GM10266 (cell line): Measurements from ENCODE around the gene GIMAP4.
"Not testable (repeated sequence)": the region's sequence is repeated elsewhere in the genome, so short reads cannot be mapped to it uniquely, and the experiment has no call there.

Experiments
- DNase-seq: peaks from one replicate; pipeline ENCODE4 v3.0.0; 2012; ENCODE audit errors: extremely low spot score
- CTCF ChIP-seq: IDR thresholded peaks from 2 replicates; pipeline ENCODE4 v1.5.1; 2012; ENCODE audit warnings: mild to moderate bottlenecking, low read depth; ENCODE audit not compliant: control insufficient read depth, insufficient read depth; ENCODE audit errors: missing control alignments

The GIMAP4 gene

GRCh38 chr7:150610233-150610632 lies 43.0 kb downstream of the GIMAP4 start:
- DNase-seq: no peak
- no peak for TF ChIP-seq CTCF

- DNase-seq: no peak
- no peak for TF ChIP-seq CTCF
Measured at GRCh38 chr7:150612925-150613324, 45.7 kb downstream of the GIMAP4 start.

- no peak for DNase-seq
- no peak for TF ChIP-seq CTCF
Measured at GRCh38 chr7:150613880-150614279, 46.7 kb downstream of the GIMAP4 start.

- DNase-seq: not testable (repeated sequence)
Measured at GRCh38 chr7:150614426-150614825, 47.2 kb downstream of the GIMAP4 start.

GRCh38 chr7:150615221-150615755 lies 48.1 kb downstream of the GIMAP4 start:
- not testable (repeated sequence) for DNase-seq

- DNase-seq: no peak
- no peak for TF ChIP-seq CTCF
Measured at GRCh38 chr7:150620061-150620460, 52.9 kb downstream of the GIMAP4 start.

- TF ChIP-seq CTCF: no peak
Measured at GRCh38 chr7:150620617-150621371, 53.6 kb downstream of the GIMAP4 start.

GRCh38 chr7:150621376-150621775 lies 54.2 kb downstream of the GIMAP4 start:
- TF ChIP-seq CTCF: no peak
- DNase-seq: no peak

More at GRCh38 chr7:150620617-150621371, 53.6 kb downstream of the GIMAP4 start:
- no peak for DNase-seq
